Nephron (organoid): ENCODE results near the gene SCMH1.

Experiments used
- H3K27ac Mint-ChIP-seq, 3 experiments: 2 replicates each; pipeline ENCODE4 v1.8.0; 2020; ENCODE audit warnings: mixed read lengths in 3 of 3, mild to moderate bottlenecking in 2 of 3, moderate library complexity in 1 of 3
- H3K27me3 Mint-ChIP-seq: 2 replicates; pipeline ENCODE4 v1.8.0; 2021; ENCODE audit warnings: low read depth, mild to moderate bottlenecking, moderate library complexity, mixed read lengths
- H3K36me3 Mint-ChIP-seq: 2 replicates; pipeline ENCODE4 v1.8.0; 2020; ENCODE audit warnings: low read depth, mixed read lengths
- H3K4me1 Mint-ChIP-seq: 2 replicates; pipeline ENCODE4 v1.8.0; 2020; ENCODE audit warnings: mixed read lengths
- H3K4me3 Mint-ChIP-seq, 3 experiments: 2 replicates each; pipeline ENCODE4 v1.8.0; 2020; ENCODE audit warnings: mild to moderate bottlenecking in 3 of 3, mixed read lengths in 3 of 3, moderate library complexity in 2 of 3
- H3K9me3 Mint-ChIP-seq: 2 replicates; pipeline ENCODE4 v1.8.0; 2020; ENCODE audit warnings: mixed read lengths
- TF ChIP-seq, protein P1 (sequence below), 3 experiments: fragments of 200-600 bp; sonication (generic); IDR thresholded peaks; one replicate each; pipeline ENCODE4 v1.5.0; 2021; ENCODE audit warnings: antibody characterized with exemption in 3 of 3; ENCODE audit not compliant: unreplicated experiment in 3 of 3

SCMH1 gene

GRCh38 chr1:41284121-41284520, 42.0 kb upstream of the SCMH1 start:
- Mint-ChIP-seq H3K36me3 (no peaks in the 10 kb centered on the region), H3K27me3 (peaks cover 50% of the 10 kb centered on the region), H3K9me3 (no peaks in the 10 kb centered on the region), H3K4me3 (no peak overlapping the region), H3K4me1 (peaks cover 18% of the 10 kb centered on the region), H3K27ac (no peak overlapping the region)
- TF ChIP-seq, protein P1, sequence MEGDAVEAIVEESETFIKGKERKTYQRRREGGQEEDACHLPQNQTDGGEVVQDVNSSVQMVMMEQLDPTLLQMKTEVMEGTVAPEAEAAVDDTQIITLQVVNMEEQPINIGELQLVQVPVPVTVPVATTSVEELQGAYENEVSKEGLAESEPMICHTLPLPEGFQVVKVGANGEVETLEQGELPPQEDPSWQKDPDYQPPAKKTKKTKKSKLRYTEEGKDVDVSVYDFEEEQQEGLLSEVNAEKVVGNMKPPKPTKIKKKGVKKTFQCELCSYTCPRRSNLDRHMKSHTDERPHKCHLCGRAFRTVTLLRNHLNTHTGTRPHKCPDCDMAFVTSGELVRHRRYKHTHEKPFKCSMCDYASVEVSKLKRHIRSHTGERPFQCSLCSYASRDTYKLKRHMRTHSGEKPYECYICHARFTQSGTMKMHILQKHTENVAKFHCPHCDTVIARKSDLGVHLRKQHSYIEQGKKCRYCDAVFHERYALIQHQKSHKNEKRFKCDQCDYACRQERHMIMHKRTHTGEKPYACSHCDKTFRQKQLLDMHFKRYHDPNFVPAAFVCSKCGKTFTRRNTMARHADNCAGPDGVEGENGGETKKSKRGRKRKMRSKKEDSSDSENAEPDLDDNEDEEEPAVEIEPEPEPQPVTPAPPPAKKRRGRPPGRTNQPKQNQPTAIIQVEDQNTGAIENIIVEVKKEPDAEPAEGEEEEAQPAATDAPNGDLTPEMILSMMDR (IDR thresholded peaks at IDR 0.05; ENCODE audit: unreplicated experiment in 3 of 3) = no peak

GRCh38 chr1:41282679-41283317, 40.7 kb upstream of the SCMH1 start:
- Mint-ChIP-seq H3K27me3 (peaks cover 46% of the 10 kb centered on the region), H3K9me3 (no peaks in the 10 kb centered on the region), H3K4me1 (peaks cover 18% of the 10 kb centered on the region), H3K27ac (no peak overlapping the region), H3K4me3 (no peak overlapping the region), H3K36me3 (no peaks in the 10 kb centered on the region)
- TF ChIP-seq, protein P1 (IDR thresholded peaks at IDR 0.05; ENCODE audit: unreplicated experiment in 3 of 3) = peak; percentile 81 to 88 (median 82)

GRCh38 chr1:41281334-41281733, 39.2 kb upstream of the SCMH1 start:
- no peak overlapping the region for H3K27ac Mint-ChIP-seq
- TF ChIP-seq, protein P1 (IDR thresholded peaks at IDR 0.05; ENCODE audit: unreplicated experiment in 3 of 3) = no peak
- H3K36me3 Mint-ChIP-seq = no peaks in the 10 kb centered on the region
- H3K4me1 Mint-ChIP-seq = peaks cover 18% of the 10 kb centered on the region
- H3K9me3 Mint-ChIP-seq = no peaks in the 10 kb centered on the region
- H3K27me3 Mint-ChIP-seq = peaks cover 47% of the 10 kb centered on the region
- H3K4me3 Mint-ChIP-seq = no peak overlapping the region

- H3K9me3 Mint-ChIP-seq = no peaks in the 10 kb centered on the region
- no peak overlapping the region for H3K27ac Mint-ChIP-seq
- H3K36me3 Mint-ChIP-seq = no peaks in the 10 kb centered on the region
- peaks cover 39% of the 10 kb centered on the region for H3K27me3 Mint-ChIP-seq
- no peak overlapping the region for H3K4me3 Mint-ChIP-seq
- TF ChIP-seq, protein P1 (IDR thresholded peaks at IDR 0.05; ENCODE audit: unreplicated experiment in 3 of 3) = no peak
- H3K4me1 Mint-ChIP-seq = peaks cover 12% of the 10 kb centered on the region
Measured at GRCh38 chr1:41280202-41281032, 38.3 kb upstream of the SCMH1 start.

GRCh38 chr1:41278076-41278475, 36.0 kb upstream of the SCMH1 start:
- Mint-ChIP-seq H3K36me3 (no peaks in the 10 kb centered on the region), H3K27me3 (peaks cover 46% of the 10 kb centered on the region), H3K4me3 (no peak overlapping the region), H3K4me1 (peaks cover 5% of the 10 kb centered on the region), H3K9me3 (no peaks in the 10 kb centered on the region), H3K27ac (peak overlapping the region in 1 of 3 experiments; percentile 18)
- TF ChIP-seq, protein P1 (IDR thresholded peaks at IDR 0.05; ENCODE audit: unreplicated experiment in 3 of 3) = no peak
